Fibroblast of lung (primary cell): ENCODE measurements around the gene GAD2. TPM values are rescaled to one million over a fixed set of nuclear protein-coding genes. Genes with fewer than 3 reads are reported as not detected.

Experiments used
- DNase-seq, 2 donors: peaks; one replicate each; pipeline versions ENCODE4 v3.0.0 to v3.0.0-alpha.2; 2010; ENCODE audit warnings: low read depth in 2 of 2
- H2AFZ ChIP-seq: 2 replicates; pipeline ENCODE4 v1.5.1; 2012; ENCODE audit warnings: low read length, control low read depth, inconsistent platforms
- H3K27ac ChIP-seq: 2 replicates; pipeline ENCODE4 v1.5.1; 2011; ENCODE audit warnings: low read length, control low read depth; ENCODE audit not compliant: insufficient read depth
- H3K27me3 ChIP-seq: 2 replicates; pipeline ENCODE4 v1.5.1; 2011; ENCODE audit warnings: mild to moderate bottlenecking, low read length; ENCODE audit not compliant: control insufficient read depth, insufficient read depth
- H3K36me3 ChIP-seq: 2 replicates; pipeline ENCODE4 v1.5.1; 2011; ENCODE audit warnings: low read length; ENCODE audit not compliant: control insufficient read depth, insufficient read depth
- H3K4me1 ChIP-seq: 2 replicates; pipeline ENCODE4 v1.5.1; 2011; ENCODE audit warnings: low read length; ENCODE audit not compliant: control insufficient read depth, insufficient read depth; ENCODE audit errors: extremely low read depth
- H3K4me2 ChIP-seq: 2 replicates; pipeline ENCODE4 v1.5.1; 2011; ENCODE audit warnings: low read length, control low read depth; ENCODE audit not compliant: insufficient read depth; ENCODE audit errors: extremely low read depth
- H3K4me3 ChIP-seq, 4 experiments: fragments of 200-600 bp in 1 of 4; sonication (generic) in 1 of 4; replicated peaks in 1 of 4; 2 replicates each; pipeline ENCODE4 v1.5.1; 2011 to 2016; ENCODE audit warnings: low read length in 4 of 4, low read depth in 3 of 4, mild to moderate bottlenecking in 3 of 4, control low read depth in 2 of 4, inconsistent platforms in 1 of 4, mixed read lengths in 1 of 4; ENCODE audit not compliant: insufficient read depth in 1 of 4; ENCODE audit errors: control extremely low read depth in 1 of 4
- H3K79me2 ChIP-seq: 2 replicates; pipeline ENCODE4 v1.5.1; 2012; ENCODE audit warnings: mild to moderate bottlenecking, low read length, inconsistent platforms; ENCODE audit not compliant: control insufficient read depth, insufficient read depth
- H3K9ac ChIP-seq: 2 replicates; pipeline ENCODE4 v1.5.1; 2011; ENCODE audit warnings: mild to moderate bottlenecking, low read length, control low read depth; ENCODE audit not compliant: insufficient read depth
- H3K9me3 ChIP-seq: 2 replicates; pipeline ENCODE4 v1.5.1; 2012; ENCODE audit warnings: low read depth, low read length; ENCODE audit not compliant: control insufficient read depth, insufficient read depth
- H4K20me1 ChIP-seq: 2 replicates; pipeline ENCODE4 v1.5.1; 2011; ENCODE audit warnings: low read length; ENCODE audit not compliant: control insufficient read depth, insufficient read depth; ENCODE audit errors: extremely low read depth
- CTCF ChIP-seq, 2 donors: IDR thresholded peaks in 1 of 2; conservative IDR thresholded peaks in 1 of 2; 1 replicate in 1 of 2; 2 replicates in 1 of 2; pipeline ENCODE4 v1.5.1; 2011 to 2012; ENCODE audit warnings: low read length in 2 of 2, control low read depth in 1 of 2, inconsistent platforms in 1 of 2, low read depth in 1 of 2, mild to moderate bottlenecking in 1 of 2
- EZH2 ChIP-seq: IDR thresholded peaks from 2 replicates; pipeline ENCODE4 v1.5.1; 2012; ENCODE audit warnings: low read length, control low read depth, mild to moderate bottlenecking; ENCODE audit errors: missing control alignments
- polyA plus RNA-seq, 2 donors: library from polyadenylated mRNA; depleted of rRNA in 1 of 2; stranded (reverse) in 1 of 2; unstranded in 1 of 2; fragments of >200 nt; gene quantifications; 2 replicates each; pipeline ENCODE4 v1.2.1, GENCODE V29; 2011 to 2012; ENCODE audit warnings: missing spikeins in 1 of 2
- total RNA-seq: library from RNA; depleted of rRNA; stranded (reverse); fragments of >200 nt; gene quantifications from 2 replicates; pipeline ENCODE4 v1.2.1, GENCODE V29; 2014

GAD2 gene
- total and polyA plus RNA-seq, 2 donors (not counting 1 experiment from before 2014, with no cell fraction given) = not detected

DNA sequence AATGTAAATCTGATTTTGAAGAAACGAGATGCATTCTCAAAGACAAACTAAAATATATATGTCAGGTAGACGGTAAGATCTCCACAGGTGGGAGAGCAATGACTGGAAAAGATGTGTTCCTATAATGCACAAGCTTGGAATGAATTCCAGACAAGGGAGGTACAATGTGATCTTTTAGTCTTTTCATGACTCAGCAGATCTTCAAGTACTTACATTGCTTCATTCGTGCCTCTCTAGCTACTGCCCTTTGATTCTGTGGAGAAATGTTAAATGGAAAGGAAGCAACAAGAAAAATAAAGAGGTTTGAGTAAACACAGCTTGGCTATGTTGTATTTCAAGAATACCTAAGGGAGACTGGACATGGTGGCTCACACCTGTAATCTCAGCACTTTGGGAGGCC is 106.6 kb downstream of the GAD2 start:
- no peak overlapping the region for H3K9ac ChIP-seq

DNA sequence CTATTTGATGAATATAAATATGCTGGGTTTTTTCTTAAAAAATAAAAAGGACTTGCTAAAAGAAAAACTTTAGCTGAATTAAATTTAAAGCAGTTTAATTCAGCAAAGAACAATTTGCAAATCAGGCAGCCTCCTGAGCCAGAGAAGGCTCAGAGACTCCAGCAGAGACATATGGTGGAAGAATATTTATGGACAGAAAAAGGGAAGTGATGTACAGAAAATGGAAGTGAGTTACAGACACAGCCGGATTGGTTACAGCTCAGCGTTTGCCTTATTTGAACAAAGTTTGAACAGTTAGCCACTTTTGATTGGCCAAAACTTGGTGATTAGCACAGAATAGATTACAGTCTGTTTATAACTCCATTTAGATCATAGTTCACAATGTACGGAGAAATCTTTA is 110.3 kb downstream of the GAD2 start:
- H3K4me1 ChIP-seq = no peaks in the 10 kb centered on the region
- TF ChIP-seq EZH2 (no peak), CTCF (conservative IDR thresholded peaks at IDR 0.05 in 1 of 2, IDR thresholded peaks at IDR 0.05 in 1 of 2; ENCODE audit: low read depth in 1 of 2, low read length in 2 of 2) (no peak)
- no peak overlapping the region for H3K4me2 ChIP-seq

More for the DNA sequence above, 106.6 kb downstream of the GAD2 start:
- Histone ChIP-seq H4K20me1 (no peaks in the 10 kb centered on the region), H3K4me3 (no peak overlapping the region), H3K79me2 (no peaks in the 10 kb centered on the region), H3K9me3 (no peaks in the 10 kb centered on the region), H3K27ac (no peak overlapping the region), H2AFZ (no peak overlapping the region), H3K27me3 (no peaks in the 10 kb centered on the region), H3K36me3 (no peaks in the 10 kb centered on the region), H3K4me1 (no peaks in the 10 kb centered on the region), H3K4me2 (no peak overlapping the region)
- TF ChIP-seq CTCF (conservative IDR thresholded peaks at IDR 0.05 in 1 of 2, IDR thresholded peaks at IDR 0.05 in 1 of 2; ENCODE audit: low read depth in 1 of 2, low read length in 2 of 2) = no peak
- no peak for TF ChIP-seq EZH2
- DNase-seq = no peak

DNA sequence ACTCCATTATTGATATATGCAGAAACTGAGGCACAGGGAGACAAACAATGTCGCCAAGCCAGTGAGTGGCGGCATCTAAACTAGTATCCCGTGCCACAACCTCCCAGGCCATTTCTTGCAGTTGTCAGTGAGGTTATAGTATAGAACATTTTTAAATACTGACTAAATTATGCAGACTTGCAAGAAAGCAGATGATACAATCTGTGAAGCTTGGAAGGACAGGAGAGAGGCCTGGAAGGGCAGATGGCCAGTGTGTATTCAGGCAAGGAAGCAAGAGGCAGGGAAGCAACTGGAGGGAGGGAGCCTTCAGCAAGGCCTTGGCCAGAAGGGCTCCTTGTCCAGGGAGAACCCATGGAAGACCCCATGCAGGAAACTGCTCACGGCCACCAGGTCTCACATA is 111.2 kb downstream of the GAD2 start:
- Histone ChIP-seq H3K4me1 (no peaks in the 10 kb centered on the region), H3K4me2 (no peak overlapping the region), H2AFZ (no peak overlapping the region), H3K27ac (no peak overlapping the region), H3K79me2 (no peaks in the 10 kb centered on the region), H3K36me3 (no peaks in the 10 kb centered on the region), H3K9ac (no peak overlapping the region), H3K9me3 (no peaks in the 10 kb centered on the region), H3K4me3 (no peak overlapping the region), H3K27me3 (no peaks in the 10 kb centered on the region), H4K20me1 (no peaks in the 10 kb centered on the region)
- no peak for DNase-seq
- TF ChIP-seq EZH2 = no peak
- TF ChIP-seq CTCF (conservative IDR thresholded peaks at IDR 0.05 in 1 of 2, IDR thresholded peaks at IDR 0.05 in 1 of 2; ENCODE audit: low read depth in 1 of 2, low read length in 2 of 2) = no peak

More for the DNA sequence above, 110.3 kb downstream of the GAD2 start:
- no peak for DNase-seq
- no peaks in the 10 kb centered on the region for H3K79me2 ChIP-seq
- H3K9me3 ChIP-seq = no peaks in the 10 kb centered on the region
- no peak overlapping the region for H2AFZ ChIP-seq
- H3K27me3 ChIP-seq = no peaks in the 10 kb centered on the region
- H3K27ac ChIP-seq = no peak overlapping the region
- H3K4me3 ChIP-seq = no peak overlapping the region
- H3K9ac ChIP-seq = no peak overlapping the region
- no peaks in the 10 kb centered on the region for H4K20me1 ChIP-seq
- H3K36me3 ChIP-seq = no peaks in the 10 kb centered on the region
